Karpas-422 (cell line): ENCODE results near the gene CYTH3. TPM values are rescaled to one million over a fixed set of nuclear protein-coding genes. Genes with fewer than 3 reads are reported as not detected.

Experiments used
- DNase-seq: peaks from one replicate; pipeline ENCODE4 v3.0.0-alpha.2; 2015
- H2AFZ ChIP-seq: fragments of 200-600 bp; sonication (generic); 2 replicates; pipeline ENCODE4 v1.6.1; 2014; ENCODE audit warnings: antibody characterized with exemption, low read length, mixed read lengths
- H3K27ac ChIP-seq: fragments of 200-600 bp; sonication (generic); 2 replicates; pipeline ENCODE4 v1.5.1; 2014; ENCODE audit warnings: mild to moderate bottlenecking, low read length, moderate library complexity
- H3K27me3 ChIP-seq: fragments of 200-600 bp; sonication (generic); 2 replicates; pipeline ENCODE4 v1.6.1; 2014; ENCODE audit warnings: low read length, mixed read lengths
- H3K36me3 ChIP-seq: fragments of 200-600 bp; sonication (generic); 2 replicates; pipeline ENCODE4 v1.6.1; 2014; ENCODE audit warnings: low read length, mixed read lengths; ENCODE audit not compliant: insufficient read depth
- H3K4me1 ChIP-seq: fragments of 200-600 bp; sonication (generic); 2 replicates; pipeline ENCODE4 v1.6.1; 2014; ENCODE audit warnings: mild to moderate bottlenecking, low read length, mixed read lengths
- H3K4me2 ChIP-seq: fragments of 200-600 bp; sonication (generic); 2 replicates; pipeline ENCODE4 v1.6.1; 2014; ENCODE audit warnings: low read length, low read depth, mild to moderate bottlenecking; ENCODE audit not compliant: poor library complexity, severe bottlenecking
- H3K4me3 ChIP-seq: fragments of 200-600 bp; sonication (generic); 2 replicates; pipeline ENCODE4 v1.5.1; 2014; ENCODE audit warnings: mild to moderate bottlenecking, antibody characterized with exemption, low read length, mixed read lengths
- H3K79me2 ChIP-seq: fragments of 200-600 bp; sonication (generic); 2 replicates; pipeline ENCODE4 v1.6.1; 2014; ENCODE audit warnings: mild to moderate bottlenecking, low read length, mixed read lengths
- H3K9ac ChIP-seq: fragments of 200-600 bp; sonication (generic); 2 replicates; pipeline ENCODE4 v1.6.0; 2014; ENCODE audit warnings: low read length
- H3K9me2 ChIP-seq: fragments of 200-600 bp; sonication (generic), shearing (Covaris generic); replicated peaks from 2 replicates; pipeline ENCODE4 v1.6.0; 2014; ENCODE audit warnings: mild to moderate bottlenecking, low read length, moderate library complexity; ENCODE audit not compliant: insufficient read depth
- H3K9me3 ChIP-seq: fragments of 300-700, 200-600 bp; sonication (generic); 2 replicates; pipeline ENCODE4 v1.6.1; 2014; ENCODE audit warnings: low read length, mixed read lengths
- H4K20me1 ChIP-seq: fragments of 200-600 bp; sonication (generic); 2 replicates; pipeline ENCODE4 v1.6.1; 2014; ENCODE audit warnings: mild to moderate bottlenecking, antibody characterized with exemption, low read length, low read depth; ENCODE audit not compliant: insufficient read depth
- total RNA-seq: library from RNA; depleted of rRNA; stranded (reverse); fragments of >200 nt; shearing (Covaris generic); gene quantifications from 2 replicates; pipeline ENCODE4 v1.2.3, GENCODE V29; 2014; ENCODE audit warnings: low replicate concordance

The CYTH3 gene
- total RNA-seq, 1 experiment from 2014 or later, result 3.0 TPM

- Histone ChIP-seq H3K9me3 (no peaks in the 10 kb centered on the region), H4K20me1 (no peaks in the 10 kb centered on the region), H3K27me3 (no peaks in the 10 kb centered on the region), H3K4me3 (no peak overlapping the region), H3K36me3 (peaks cover 35% of the 10 kb centered on the region), H3K79me2 (0 out of 2 replicates have a peak, but pooled peaks cover 2% of the 10 kb centered on the region), H3K9me2 (no peaks in the 10 kb centered on the region), H3K4me2 (no peak overlapping the region), H3K9ac (no peak overlapping the region), H3K27ac (no peak overlapping the region), H3K4me1 (no peaks in the 10 kb centered on the region), H2AFZ (no peak overlapping the region)
- DNase-seq, result no peak
Measured at GRCh38 chr7:6142871-6143380, 129.5 kb downstream of the CYTH3 start.

DNA sequence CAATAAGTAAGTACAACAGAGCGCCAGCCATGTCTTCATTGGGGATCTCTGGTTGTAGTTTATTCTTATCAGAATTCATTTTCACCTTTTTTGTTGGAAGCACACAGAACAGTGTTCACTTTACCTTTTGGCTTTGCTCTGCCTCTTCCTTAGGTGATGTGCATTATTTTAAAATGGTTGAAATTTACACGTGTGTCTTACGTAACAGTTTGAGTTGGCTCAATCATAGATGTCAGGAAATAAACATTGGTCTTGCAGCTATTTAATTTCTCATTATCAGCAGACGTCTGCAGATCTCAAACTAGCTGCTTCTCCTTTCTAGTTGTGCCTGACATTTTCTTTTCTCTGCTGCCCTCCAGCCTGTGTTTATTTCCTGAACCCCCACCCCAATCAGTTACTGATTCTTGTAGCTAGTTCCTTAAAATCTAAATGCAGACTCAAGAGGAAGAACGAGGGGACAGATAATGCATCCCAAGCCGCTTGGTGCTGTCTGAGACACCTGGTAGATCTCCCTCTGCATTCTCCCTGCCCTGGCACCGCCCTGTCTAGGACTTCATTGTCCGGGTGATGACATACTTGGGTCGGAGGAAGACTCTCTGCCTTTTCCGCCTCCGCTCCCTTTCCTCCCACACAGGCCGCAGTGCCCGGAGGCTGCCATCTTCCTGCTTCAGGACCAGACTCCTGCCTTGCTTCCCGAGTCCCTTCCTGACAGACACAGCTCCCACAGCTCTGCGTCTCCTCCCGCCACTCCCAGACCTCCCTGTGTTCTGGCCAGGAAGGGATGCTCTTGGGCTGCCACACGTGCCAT, 133.0 kb downstream of the CYTH3 start:
- Histone ChIP-seq H3K4me1 (no peaks in the 10 kb centered on the region), H3K9ac (no peak overlapping the region), H3K4me3 (no peak overlapping the region), H4K20me1 (no peaks in the 10 kb centered on the region), H2AFZ (no peak overlapping the region), H3K9me3 (no peaks in the 10 kb centered on the region), H3K9me2 (no peaks in the 10 kb centered on the region), H3K27ac (no peak overlapping the region), H3K27me3 (no peaks in the 10 kb centered on the region), H3K36me3 (peaks cover 31% of the 10 kb centered on the region; the same call in 1 of the 2 replicates), H3K4me2 (no peak overlapping the region), H3K79me2 (peaks cover 9% of the 10 kb centered on the region)
- no peak for DNase-seq

DNA sequence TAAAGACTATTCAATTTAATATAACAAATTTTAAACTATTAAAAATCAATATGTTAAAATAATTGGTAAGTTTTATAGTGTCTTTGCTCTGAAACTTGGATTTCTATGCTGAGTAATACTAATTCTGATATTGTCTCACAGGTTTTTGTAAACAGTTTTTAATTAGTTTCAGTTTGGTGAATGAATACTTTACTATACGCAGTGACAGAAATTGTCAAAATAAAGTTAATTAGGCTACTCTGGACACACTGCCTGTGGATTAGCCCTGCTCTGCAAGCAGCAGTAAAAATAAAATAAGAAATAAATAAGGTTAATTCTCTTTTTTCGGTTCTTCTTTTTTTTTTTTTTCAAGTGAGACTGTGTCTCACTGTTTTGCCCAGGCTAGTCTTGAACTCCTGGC, 135.9 kb downstream of the CYTH3 start:
- no peak overlapping the region for H3K4me3 ChIP-seq
- H4K20me1 ChIP-seq, result no peaks in the 10 kb centered on the region
- H3K36me3 ChIP-seq, result peaks cover 22% of the 10 kb centered on the region; the same call in 1 of the 2 replicates
- no peaks in the 10 kb centered on the region for H3K27me3 ChIP-seq
- H3K9me2 ChIP-seq, result no peaks in the 10 kb centered on the region
- peaks cover 24% of the 10 kb centered on the region for H3K79me2 ChIP-seq
- no peaks in the 10 kb centered on the region for H3K4me1 ChIP-seq
- no peak overlapping the region for H3K9ac ChIP-seq
- H3K9me3 ChIP-seq, result no peaks in the 10 kb centered on the region
- DNase-seq, result no peak
- H2AFZ ChIP-seq, result no peak overlapping the region
- H3K27ac ChIP-seq, result no peak overlapping the region
- no peak overlapping the region for H3K4me2 ChIP-seq

DNA sequence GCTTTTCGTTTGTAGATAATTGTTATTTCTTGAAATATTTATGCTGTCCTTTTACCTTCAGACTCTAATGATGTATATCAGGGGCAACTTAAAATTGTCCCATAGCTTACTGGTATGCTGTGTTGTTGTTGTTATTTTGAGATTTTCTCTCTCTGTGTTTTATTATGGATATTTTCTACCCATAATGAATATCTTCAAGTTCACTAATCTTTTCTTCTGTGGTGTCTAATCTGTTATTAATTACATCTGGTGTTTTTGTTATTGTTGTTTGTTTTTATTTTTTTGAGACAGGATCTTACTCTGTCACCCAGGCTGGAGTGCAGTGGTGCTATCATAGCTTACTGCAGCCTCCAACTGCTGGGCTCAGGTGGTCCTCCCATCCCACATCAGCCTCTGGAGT, 139.2 kb downstream of the CYTH3 start:
- H3K27me3 ChIP-seq, result no peaks in the 10 kb centered on the region
- H3K4me2 ChIP-seq, result no peak overlapping the region
- H3K4me3 ChIP-seq, result no peak overlapping the region
- H3K9me2 ChIP-seq, result no peaks in the 10 kb centered on the region
- H3K27ac ChIP-seq, result no peak overlapping the region
- H3K79me2 ChIP-seq, result peaks cover 49% of the 10 kb centered on the region
- H4K20me1 ChIP-seq, result no peaks in the 10 kb centered on the region
- H3K9me3 ChIP-seq, result no peaks in the 10 kb centered on the region
- H3K9ac ChIP-seq, result no peak overlapping the region
- H3K36me3 ChIP-seq, result peaks cover 20% of the 10 kb centered on the region
- no peak for DNase-seq
- H3K4me1 ChIP-seq, result no peaks in the 10 kb centered on the region
- no peak overlapping the region for H2AFZ ChIP-seq

- Histone ChIP-seq H3K9ac (no peak overlapping the region), H3K4me2 (no peak overlapping the region), H3K36me3 (peaks cover 14% of the 10 kb centered on the region), H4K20me1 (no peaks in the 10 kb centered on the region), H3K79me2 (peaks cover 78% of the 10 kb centered on the region), H3K27me3 (no peaks in the 10 kb centered on the region), H3K9me3 (no peaks in the 10 kb centered on the region), H3K27ac (no peak overlapping the region), H3K9me2 (no peaks in the 10 kb centered on the region), H3K4me1 (no peaks in the 10 kb centered on the region), H3K4me3 (no peak overlapping the region), H2AFZ (no peak overlapping the region)
- no peak for DNase-seq
Measured at GRCh38 chr7:6130007-6130587, 142.3 kb downstream of the CYTH3 start.

DNA sequence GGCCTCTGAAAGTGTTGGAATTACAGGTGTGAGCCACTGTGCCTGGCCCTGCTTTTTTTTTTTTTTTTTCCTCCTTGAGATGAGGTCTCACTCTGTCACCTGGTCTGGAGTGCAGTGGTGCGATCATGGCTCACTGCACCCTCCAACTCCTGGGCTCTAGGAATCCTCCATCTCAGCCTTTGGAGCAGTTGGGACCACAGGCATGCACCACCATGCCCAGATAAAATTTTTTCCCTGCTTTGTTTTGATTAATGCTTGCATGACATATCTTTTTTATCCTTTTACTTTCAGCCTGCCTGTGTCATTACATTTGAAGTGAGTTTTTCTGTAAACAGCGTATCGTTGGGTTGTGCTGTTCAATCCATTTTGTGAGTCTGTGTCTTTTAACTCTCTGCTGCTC, 144.2 kb downstream of the CYTH3 start:
- no peaks in the 10 kb centered on the region for H3K9me2 ChIP-seq
- H3K9me3 ChIP-seq, result no peaks in the 10 kb centered on the region
- H3K4me1 ChIP-seq, result no peaks in the 10 kb centered on the region
- H3K4me2 ChIP-seq, result no peak overlapping the region
- peaks cover 14% of the 10 kb centered on the region for H3K36me3 ChIP-seq
- no peaks in the 10 kb centered on the region for H4K20me1 ChIP-seq
- H3K4me3 ChIP-seq, result no peak overlapping the region
- H3K27me3 ChIP-seq, result no peaks in the 10 kb centered on the region
- no peak overlapping the region for H3K27ac ChIP-seq
- no peak for DNase-seq
- no peak overlapping the region for H3K9ac ChIP-seq
- no peak overlapping the region for H2AFZ ChIP-seq
- H3K79me2 ChIP-seq, result peaks cover 68% of the 10 kb centered on the region

- H3K4me1 ChIP-seq, result no peaks in the 10 kb centered on the region
- no peaks in the 10 kb centered on the region for H3K27me3 ChIP-seq
- no peaks in the 10 kb centered on the region for H3K9me2 ChIP-seq
- H4K20me1 ChIP-seq, result no peaks in the 10 kb centered on the region
- DNase-seq, result no peak
- no peak overlapping the region for H2AFZ ChIP-seq
- H3K9me3 ChIP-seq, result no peaks in the 10 kb centered on the region
- no peak overlapping the region for H3K4me2 ChIP-seq
- no peak overlapping the region for H3K9ac ChIP-seq
- H3K27ac ChIP-seq, result no peak overlapping the region
- peaks cover 67% of the 10 kb centered on the region for H3K79me2 ChIP-seq
- no peak overlapping the region for H3K4me3 ChIP-seq
- peaks cover 16% of the 10 kb centered on the region for H3K36me3 ChIP-seq
Measured at GRCh38 chr7:6127110-6127490, 145.3 kb downstream of the CYTH3 start.

DNA sequence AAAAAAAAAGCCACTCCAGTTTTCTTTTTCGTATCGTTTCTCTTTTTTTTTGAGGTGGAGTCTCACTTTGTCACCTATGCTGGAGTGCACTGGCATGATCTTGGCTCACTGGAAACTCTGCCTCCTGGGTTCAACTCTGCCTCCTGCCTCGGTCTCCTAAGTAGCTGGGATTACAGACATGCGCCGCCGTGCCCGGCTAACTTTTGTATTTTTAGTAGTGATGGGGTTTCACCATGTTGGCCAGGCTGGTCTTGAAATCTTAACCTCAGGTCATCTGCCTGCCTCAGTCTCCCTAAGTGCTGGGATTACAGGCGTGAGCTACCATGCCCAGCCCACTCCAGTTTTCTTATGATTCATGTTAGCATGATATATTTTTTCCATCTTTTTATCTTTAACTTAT, 148.6 kb downstream of the CYTH3 start:
- Histone ChIP-seq H3K36me3 (peaks cover 37% of the 10 kb centered on the region), H3K79me2 (peaks cover 66% of the 10 kb centered on the region), H3K4me1 (no peaks in the 10 kb centered on the region)

More for the DNA sequence above, 148.6 kb downstream of the CYTH3 start:
- Histone ChIP-seq H4K20me1 (no peaks in the 10 kb centered on the region), H3K9ac (no peak overlapping the region), H3K4me2 (no peak overlapping the region), H3K9me3 (peaks cover 19% of the 10 kb centered on the region), H3K4me3 (no peak overlapping the region), H3K27me3 (no peaks in the 10 kb centered on the region), H3K9me2 (no peaks in the 10 kb centered on the region), H2AFZ (no peak overlapping the region), H3K27ac (no peak overlapping the region)
- no peak for DNase-seq
